H1 (cell line): ENCODE measurements around the gene OR52K1. TPM values are rescaled to one million over a fixed set of nuclear protein-coding genes. Genes with fewer than 3 reads are reported as not detected.

Experiments used
- CTCF ChIA-PET: fragments of 300-600 bp; sonication (Branson Sonifier 250); formaldehyde crosslinking; loops from one replicate; lab custom pipeline; 2021; ENCODE audit not compliant: partially characterized antibody; lab: Charles Lee
- POLR2A ChIA-PET: fragments of 300-600 bp; sonication (Branson Sonifier 250); formaldehyde crosslinking; loops from one replicate; lab custom pipeline; 2021; ENCODE audit warnings: inconsistent platforms; ENCODE audit not compliant: partially characterized antibody; lab: Charles Lee
- DNase-seq, 2 experiments: peaks; one replicate each; pipeline versions ENCODE4 v3.0.0 to v3.0.0-alpha.2; 2010 to 2022; ENCODE audit warnings: low spot score in 2 of 2, low read depth in 1 of 2, mixed read lengths in 1 of 2
- FAIRE-seq: peaks from 2 replicates; lab custom pipeline; 2011; peaks lifted over from hg19 to GRCh38; lab: Jason Lieb, UNC
- H2AFZ ChIP-seq: 2 replicates; pipeline ENCODE4 v1.8.1; 2012; ENCODE audit warnings: low read length, inconsistent platforms
- H2AK5ac ChIP-seq: 2 replicates; pipeline ENCODE4 v1.6.1; 2013; ENCODE audit warnings: low read depth, low read length
- H2BK120ac ChIP-seq: replicated peaks from 2 replicates; pipeline ENCODE3; 2013; ENCODE audit warnings: low read depth, low read length, inconsistent platforms
- H2BK12ac ChIP-seq: 2 replicates; pipeline ENCODE4 v1.6.1; 2013; ENCODE audit warnings: low read depth, low read length
- H2BK15ac ChIP-seq: 2 replicates; pipeline ENCODE4 v1.6.1; 2013; ENCODE audit warnings: low read length
- H2BK20ac ChIP-seq: 2 replicates; pipeline ENCODE4 v1.6.1; 2013; ENCODE audit warnings: low read length
- H2BK5ac ChIP-seq: 2 replicates; pipeline ENCODE4 v1.6.1; 2013; ENCODE audit warnings: low read depth, low read length
- H3K14ac ChIP-seq: 2 replicates; pipeline ENCODE4 v1.6.1; 2013; ENCODE audit warnings: inconsistent platforms; ENCODE audit not compliant: insufficient read length
- H3K18ac ChIP-seq: 2 replicates; pipeline ENCODE4 v1.6.1; 2013; ENCODE audit warnings: low read length; ENCODE audit errors: extremely low read depth
- H3K23ac ChIP-seq: 2 replicates; pipeline ENCODE4 v1.6.1; 2013; ENCODE audit warnings: inconsistent platforms; ENCODE audit not compliant: insufficient read length
- H3K23me2 ChIP-seq: 2 replicates; pipeline ENCODE4 v1.6.1; 2013; ENCODE audit warnings: low read depth, low read length
- H3K27ac ChIP-seq: 2 replicates; pipeline ENCODE4 v1.6.1; 2011; ENCODE audit warnings: low read depth, low read length, inconsistent platforms
- H3K27me3 ChIP-seq, 4 experiments: replicated peaks in 1 of 4; 1 replicate in 1 of 4; 2 replicates in 3 of 4; pipeline versions ENCODE4 v1.6.1 to v1.8.1; 2011 to 2013; ENCODE audit warnings: low read length in 3 of 4, mild to moderate bottlenecking in 3 of 4, inconsistent platforms in 2 of 4, mixed read lengths in 2 of 4, moderate library complexity in 1 of 4; ENCODE audit not compliant: control insufficient read depth in 3 of 4, insufficient read depth in 3 of 4; ENCODE audit errors: extremely low read depth in 1 of 4
- H3K36me3 ChIP-seq, 4 experiments: 2 replicates each; pipeline versions ENCODE4 v1.6.1 to v1.8.1; 2011 to 2013; ENCODE audit warnings: mild to moderate bottlenecking in 4 of 4, low read length in 3 of 4, moderate library complexity in 2 of 4, control low read depth in 1 of 4, inconsistent platforms in 1 of 4; ENCODE audit not compliant: insufficient read depth in 4 of 4, control insufficient read depth in 2 of 4
- H3K4ac ChIP-seq: replicated peaks from 2 replicates; pipeline ENCODE3; 2013; ENCODE audit warnings: low read length, low read depth, mixed read lengths, inconsistent platforms; ENCODE audit not compliant: insufficient read length
- H3K4me1 ChIP-seq, 4 experiments: replicated peaks in 1 of 4; 1 replicate in 1 of 4; 2 replicates in 3 of 4; pipeline versions ENCODE4 v1.6.1 to v1.8.1; 2011 to 2013; ENCODE audit warnings: low read length in 3 of 4, inconsistent platforms in 2 of 4, mixed read lengths in 1 of 4; ENCODE audit not compliant: insufficient read depth in 4 of 4, control insufficient read depth in 3 of 4
- H3K4me2 ChIP-seq, 2 experiments: 2 replicates each; pipeline versions ENCODE4 v1.6.1 to v1.8.1; 2011 to 2013; ENCODE audit warnings: low read depth in 2 of 2, low read length in 2 of 2, control low read depth in 1 of 2, inconsistent platforms in 1 of 2, mild to moderate bottlenecking in 1 of 2; ENCODE audit not compliant: insufficient read depth in 1 of 2
- H3K4me3 ChIP-seq, 4 experiments: fragments of 200-600, 300-600 bp in 1 of 4; sonication (generic), shearing (Covaris generic), sonication (Bioruptor Twin) in 1 of 4; 2 replicates each; pipeline versions ENCODE4 v1.5.1 to v1.8.1; 2011 to 2016; ENCODE audit warnings: low read length in 4 of 4, low read depth in 3 of 4, control low read depth in 2 of 4, inconsistent platforms in 2 of 4, mild to moderate bottlenecking in 2 of 4, mixed read lengths in 1 of 4, moderate library complexity in 1 of 4; ENCODE audit not compliant: insufficient read depth in 2 of 4; ENCODE audit errors: extremely low read depth in 1 of 4
- H3K56ac ChIP-seq: replicated peaks from 2 replicates; pipeline ENCODE3; 2013; ENCODE audit warnings: low read depth, mild to moderate bottlenecking, mixed read lengths, low read length, inconsistent platforms; ENCODE audit not compliant: insufficient read length
- H3K79me1 ChIP-seq: 2 replicates; pipeline ENCODE4 v1.6.1; 2013; ENCODE audit warnings: low read depth, low read length, control low read depth
- H3K79me2 ChIP-seq, 2 experiments: 2 replicates each; pipeline versions ENCODE4 v1.6.1 to v1.8.1; 2012 to 2013; ENCODE audit warnings: low read length in 2 of 2, mild to moderate bottlenecking in 2 of 2, inconsistent platforms in 1 of 2; ENCODE audit not compliant: insufficient read depth in 2 of 2, control insufficient read depth in 1 of 2
- H3K9ac ChIP-seq, 4 experiments: replicated peaks in 1 of 4; 1 replicate in 1 of 4; 2 replicates in 3 of 4; pipeline versions ENCODE4 v1.6.1 to v1.8.1; 2011 to 2013; ENCODE audit warnings: low read depth in 3 of 4, low read length in 3 of 4, control low read depth in 2 of 4, mild to moderate bottlenecking in 2 of 4, moderate library complexity in 2 of 4, inconsistent platforms in 1 of 4; ENCODE audit errors: extremely low read depth in 1 of 4
- H3K9me3 ChIP-seq, 2 experiments: 2 replicates each; pipeline versions ENCODE4 v1.6.1 to v1.8.1; 2012 to 2013; ENCODE audit warnings: mild to moderate bottlenecking in 2 of 2, moderate library complexity in 2 of 2, control low read depth in 1 of 2, inconsistent platforms in 1 of 2, low read depth in 1 of 2, low read length in 1 of 2, mixed read lengths in 1 of 2; ENCODE audit not compliant: insufficient read depth in 2 of 2
- H4K20me1 ChIP-seq, 2 experiments: replicated peaks in 1 of 2; 2 replicates each; pipeline versions ENCODE3 to v1.8.1; 2011 to 2013; ENCODE audit warnings: inconsistent platforms in 2 of 2, low read length in 2 of 2, mild to moderate bottlenecking in 1 of 2; ENCODE audit not compliant: insufficient read depth in 2 of 2, control insufficient read depth in 1 of 2
- H4K5ac ChIP-seq: 2 replicates; pipeline ENCODE4 v1.6.1; 2013; ENCODE audit warnings: low read length, low read depth, mixed read lengths, inconsistent platforms; ENCODE audit not compliant: insufficient read length
- H4K8ac ChIP-seq: 2 replicates; pipeline ENCODE4 v1.8.0; 2013; ENCODE audit warnings: mild to moderate bottlenecking, moderate library complexity, low read length, inconsistent platforms; ENCODE audit not compliant: insufficient read depth; ENCODE audit errors: extremely low read depth
- H4K91ac ChIP-seq: replicated peaks from 2 replicates; pipeline ENCODE3; 2013; ENCODE audit warnings: low read length, mixed read lengths, inconsistent platforms; ENCODE audit not compliant: insufficient read length
- BACH1 ChIP-seq: IDR thresholded peaks from 2 replicates; pipeline ENCODE4 v1.6.1; 2012; ENCODE audit warnings: low read length, improper control_type of control experiment
- CHD2 ChIP-seq: IDR thresholded peaks from 2 replicates; pipeline ENCODE4 v1.6.1; 2012; ENCODE audit warnings: low read length, improper control_type of control experiment
- FOSL1 ChIP-seq: IDR thresholded peaks from 2 replicates; pipeline ENCODE4 v1.6.1; 2011; ENCODE audit warnings: mild to moderate bottlenecking, low read depth, low read length, moderate library complexity; ENCODE audit not compliant: insufficient read depth
- KDM5A ChIP-seq: fragments of 200-600 bp; IDR thresholded peaks from 2 replicates; pipeline ENCODE4 v1.7.1; 2012; ENCODE audit warnings: mild to moderate bottlenecking, low read length, inconsistent platforms, mixed read lengths
- SAP30 ChIP-seq: fragments of 300-600 bp; sonication (generic); IDR thresholded peaks from 2 replicates; pipeline ENCODE4 v1.7.1; 2012; ENCODE audit warnings: low read length, moderate library complexity, mild to moderate bottlenecking, inconsistent platforms; ENCODE audit not compliant: insufficient read depth, insufficient replicate concordance
- SP1 ChIP-seq: IDR thresholded peaks from 2 replicates; pipeline ENCODE4 v1.6.1; 2011; ENCODE audit warnings: low read depth, low read length
- SP2 ChIP-seq: IDR thresholded peaks from 2 replicates; pipeline ENCODE4 v1.6.1; 2012; ENCODE audit warnings: mild to moderate bottlenecking, low read length, inconsistent platforms
- WGBS, 2 experiments: shearing (Covaris generic) in 1 of 2; methylation state at CpG; one replicate each; pipeline versions ENCODE4 v1.1.6 to v1.1.7; 2013 to 2015; ENCODE audit warnings: low lambda C conversion rate in 2 of 2, mixed read lengths in 2 of 2, inconsistent platforms in 1 of 2, low coverage in 1 of 2, missing lambda C conversion rate in 1 of 2; ENCODE audit not compliant: insufficient replicate concordance in 2 of 2, insufficient coverage in 1 of 2, insufficient read length in 1 of 2; ENCODE audit errors: extremely low coverage in 1 of 2, missing lambda C conversion rate in 1 of 2; 5-methylcytosine and 5-hydroxymethylcytosine counted together
- polyA plus RNA-seq, 7 experiments: library from polyadenylated mRNA; depleted of rRNA in 3 of 7; stranded (reverse) in 5 of 7; unstranded in 2 of 7; fragments of >200 nt in 5 of 7; fragments of 200-250 nt in 2 of 7; gene quantifications; 1 replicate in 5 of 7; 2 replicates in 1 of 7; 4 replicates in 1 of 7; pipeline versions ENCODE4 v1.2.1 to v1.2.3, GENCODE V29; 2011 to 2013; ENCODE audit warnings: missing spikeins in 2 of 7, mixed read lengths in 2 of 7
- total RNA-seq: library from RNA; stranded (reverse); fragmentation: NEBNext Ultra II Directional; extraction: Animal tissue kit (Norgen Biotek cat#: 25700); gene quantifications from 2 replicates; pipeline ENCODE4 v1.2.1, GENCODE V29; 2021

OR52K1 gene
- total and polyA plus RNA-seq, 2 of the 8 experiments (the other 6 are each of a cell fraction or from before 2014, with no cell fraction given), result not detected

- H3K4me1 ChIP-seq, result no peaks in the 10 kb centered on the region
- ChIA-PET POLR2A (no interaction called here), CTCF (interaction anchor here (0.7 to 7.2 kb wide), 29 partner anchors 10 to 315 kb away, joined by 3 to 104 read pairs (median 4); partner anchors contain the start of genes OR52K1 and TRIM21)
- H3K27me3 ChIP-seq, result no peaks in the 10 kb centered on the region
- no peak overlapping the region for H3K27ac ChIP-seq
- no peak overlapping the region for H4K91ac ChIP-seq
- no peak overlapping the region for H3K23ac ChIP-seq
- H3K4ac ChIP-seq, result no peak overlapping the region
- H3K4me3 ChIP-seq, result no peak overlapping the region
- no peak for DNase-seq
- H3K79me1 ChIP-seq, result no peaks in the 10 kb centered on the region
- H4K5ac ChIP-seq, result no peak overlapping the region
- H3K14ac ChIP-seq, result no peak overlapping the region
- H2AK5ac ChIP-seq, result no peak overlapping the region
- H3K4me2 ChIP-seq, result no peak overlapping the region
- H3K23me2 ChIP-seq, result no peaks in the 10 kb centered on the region
- H2BK15ac ChIP-seq, result no peak overlapping the region
- no peak for FAIRE-seq
- no peak overlapping the region for H3K18ac ChIP-seq
- no peak overlapping the region for H3K9ac ChIP-seq
- no peak overlapping the region for H2BK120ac ChIP-seq
- H3K9me3 ChIP-seq, result no peaks in the 10 kb centered on the region
- 49% methylated on average over 5 of the region's 5 CpGs; no CpG with 5 or more reads in 1 of the 2 experiments for WGBS, 2 experiments
- H4K8ac ChIP-seq, result no peak overlapping the region
- H2AFZ ChIP-seq, result no peak overlapping the region
- H3K36me3 ChIP-seq, result no peaks in the 10 kb centered on the region
- H2BK20ac ChIP-seq, result no peak overlapping the region
- no peak overlapping the region for H3K56ac ChIP-seq
- H3K79me2 ChIP-seq, result no peaks in the 10 kb centered on the region
- no peak overlapping the region for H2BK12ac ChIP-seq
- H2BK5ac ChIP-seq, result no peak overlapping the region
- no peaks in the 10 kb centered on the region for H4K20me1 ChIP-seq
- TF ChIP-seq KDM5A, result no peak
- TF ChIP-seq SP2, result no peak
- no peak for TF ChIP-seq SP1
- TF ChIP-seq SAP30, result no peak
- TF ChIP-seq CHD2, result no peak
- no peak for TF ChIP-seq BACH1
- TF ChIP-seq FOSL1, result no peak
Measured at GRCh38 chr11:4493480-4493818, 11.0 kb downstream of the OR52K1 start.
